Tibial artery (tissue), 4 donors: ENCODE results near the gene GATA3.

Source experiments
- DNase-seq, 2 donors: peaks; one replicate each; pipeline ENCODE4 v3.0.0-alpha.2; 2019
- H3K27ac ChIP-seq, 2 donors: fragments of 200-600 bp; sonication (generic) in 1 of 2; 1 replicate in 1 of 2; 2 replicates in 1 of 2; pipeline ENCODE4 v1.5.1; 2018 to 2019; ENCODE audit warnings: mild to moderate bottlenecking in 1 of 2
- H3K27me3 ChIP-seq, 2 donors: fragments of 200-600 bp; sonication (generic) in 1 of 2; one replicate each; pipeline versions ENCODE4 v1.5.1 to v1.6.0; 2016 to 2019
- H3K36me3 ChIP-seq, 3 donors: fragments of 200-600 bp; sonication (generic) in 2 of 3; one replicate each; pipeline ENCODE4 v1.5.1; 2016 to 2019; ENCODE audit warnings: mild to moderate bottlenecking in 2 of 3
- H3K4me1 ChIP-seq, 4 donors: fragments of 200-600 bp; sonication (generic) in 2 of 4; 1 replicate in 3 of 4; 2 replicates in 1 of 4; pipeline ENCODE4 v1.5.1; 2016 to 2019
- H3K4me3 ChIP-seq, 2 donors: fragments of 200-600 bp; sonication (generic) in 1 of 2; 1 replicate in 1 of 2; 2 replicates in 1 of 2; pipeline ENCODE4 v1.5.1; 2018 to 2019; ENCODE audit warnings: mild to moderate bottlenecking in 2 of 2
- H3K9me3 ChIP-seq, 3 donors: fragments of 200-600 bp; sonication (generic) in 1 of 3; one replicate each; pipeline ENCODE4 v1.5.1; 2016 to 2019
- CTCF ChIP-seq, 2 experiments: fragments of 200-600 bp in 1 of 2; fragments of 450-650 bp in 1 of 2; IDR thresholded peaks; one replicate each; pipeline ENCODE4 v1.5.1; 2017 to 2019; ENCODE audit warnings: antibody characterized with exemption in 2 of 2, mild to moderate bottlenecking in 1 of 2, moderate library complexity in 1 of 2
- intact Hi-C: fragments of 100-400 bp; cut with DNase I; formaldehyde crosslinking; loops from one replicate; pipeline ENCODE4 v1.15.0; 2023; ENCODE audit warnings: low total_unique reads

The GATA3 gene

GRCh38 chr10:8112942-8113442 lies 58.5 kb downstream of the GATA3 start:
- no peak for TF ChIP-seq CTCF (IDR thresholded peaks at IDR 0.05)
- DNase-seq, result no peak
- intact Hi-C loops, result no loop called here
- no peaks in the 10 kb centered on the region for H3K4me1 ChIP-seq
- H3K27me3 ChIP-seq, result peaks cover 0 to 6% of the 10 kb centered on the region in 2 donors
- no peak overlapping the region for H3K4me3 ChIP-seq
- H3K9me3 ChIP-seq, result no peaks in the 10 kb centered on the region
- no peak overlapping the region for H3K27ac ChIP-seq
- no peaks in the 10 kb centered on the region for H3K36me3 ChIP-seq

GRCh38 chr10:8113616-8114015 lies 59.1 kb downstream of the GATA3 start:
- Histone ChIP-seq H3K36me3 (no peaks in the 10 kb centered on the region), H3K27me3 (peaks cover 0 to 6% of the 10 kb centered on the region in 2 donors), H3K9me3 (no peaks in the 10 kb centered on the region), H3K27ac (no peak overlapping the region), H3K4me1 (no peaks in the 10 kb centered on the region), H3K4me3 (no peak overlapping the region)
- no peak for TF ChIP-seq CTCF (IDR thresholded peaks at IDR 0.05)
- intact Hi-C loops, result no loop called here
- no peak for DNase-seq

GRCh38 chr10:8114741-8115617 lies 60.5 kb downstream of the GATA3 start:
- Histone ChIP-seq H3K36me3 (no peaks in the 10 kb centered on the region), H3K27me3 (peaks cover 0 to 3% of the 10 kb centered on the region in 2 donors), H3K27ac (no peak overlapping the region), H3K9me3 (no peaks in the 10 kb centered on the region), H3K4me3 (no peak overlapping the region), H3K4me1 (no peaks in the 10 kb centered on the region)
- no peak for TF ChIP-seq CTCF (IDR thresholded peaks at IDR 0.05)
- no peak for DNase-seq
- intact Hi-C loops, result no loop called here

- Histone ChIP-seq H3K4me1 (no peaks in the 10 kb centered on the region), H3K4me3 (no peak overlapping the region), H3K27ac (no peak overlapping the region), H3K36me3 (no peaks in the 10 kb centered on the region), H3K9me3 (no peaks in the 10 kb centered on the region), H3K27me3 (peaks cover 0 to 3% of the 10 kb centered on the region in 2 donors)
- DNase-seq, result no peak
- no peak for TF ChIP-seq CTCF (IDR thresholded peaks at IDR 0.05)
- intact Hi-C loops, result no loop called here
Measured at GRCh38 chr10:8115618-8115980, 61.1 kb downstream of the GATA3 start.

GRCh38 chr10:8116474-8116873 lies 62.0 kb downstream of the GATA3 start:
- H3K4me3 ChIP-seq, result no peak overlapping the region
- no peak overlapping the region for H3K27ac ChIP-seq
- TF ChIP-seq CTCF (IDR thresholded peaks at IDR 0.05), result no peak
- peaks cover 0 to 3% of the 10 kb centered on the region in 2 donors for H3K27me3 ChIP-seq
- H3K4me1 ChIP-seq, result no peaks in the 10 kb centered on the region
- H3K36me3 ChIP-seq, result no peaks in the 10 kb centered on the region
- no peaks in the 10 kb centered on the region for H3K9me3 ChIP-seq
- intact Hi-C loops, result no loop called here
- DNase-seq, result no peak
